Measurements from ENCODE around the gene LRP5.

GRCh38 chr11:68430384-68430783, 118.0 kb downstream of the LRP5 start:
- no peak for TF ChIP-seq CTCF (IDR thresholded peaks at IDR 0.05; ENCODE audit: insufficient read depth, low read length, poor library complexity, severe bottlenecking)
- no peak for TF ChIP-seq EZH2phosphoT487 (conservative IDR thresholded peaks at IDR 0.05; ENCODE audit: low read length)
